ENCODE measurements around the gene NR2C1. TPM values are rescaled to one million over a fixed set of nuclear protein-coding genes. Genes with fewer than 3 reads are reported as not detected.

The NR2C1 gene
- total and polyA plus RNA-seq, 2 of the 8 experiments (the other 6 are each of a cell fraction or from before 2014, with no cell fraction given): 22.8 to 48.3 TPM

DNA sequence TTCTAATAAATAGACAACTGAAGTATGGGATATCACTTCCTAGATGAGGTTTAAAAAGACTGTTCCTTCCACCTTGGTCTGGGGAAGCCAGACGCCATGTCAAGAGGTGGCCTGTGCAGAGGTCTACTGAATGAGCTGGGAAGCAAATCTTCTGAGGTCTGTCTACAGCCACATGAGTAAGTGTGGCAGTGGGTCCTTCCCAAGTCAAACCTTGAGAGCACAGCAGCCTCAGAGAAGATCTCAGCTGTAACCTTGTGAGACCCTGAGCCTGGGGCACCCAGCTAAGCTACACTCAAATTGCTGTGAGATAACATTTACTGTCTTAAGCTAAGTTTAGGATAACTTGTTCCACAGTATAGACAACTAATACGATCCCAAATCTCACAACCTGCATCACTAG is 90.1 kb downstream of the NR2C1 start:
- no peak overlapping the region for H2AK5ac ChIP-seq (ENCODE audit: low read depth, low read length)
- no peaks in the 10 kb centered on the region for H3K79me2 ChIP-seq (ENCODE audit: control insufficient read depth in 1 of 2, insufficient read depth in 2 of 2, low read length in 2 of 2)
- no peak overlapping the region for H2BK12ac ChIP-seq (ENCODE audit: low read depth, low read length)
- POLR2A ChIA-PET (ENCODE audit: partially characterized antibody): interaction anchor here (1.8 to 4.3 kb wide), 3 partner anchors 8 to 20 kb away, joined by 6 to 18 read pairs (median 6); partner anchors contain the start of gene NDUFA12
- CTCF ChIA-PET (ENCODE audit: partially characterized antibody): interaction anchor here (0.6 to 3.2 kb wide), 4 partner anchors 10 to 50 kb away, joined by 3 to 12 read pairs (median 8); no protein-coding TSS in a partner anchor
- H3K36me3 ChIP-seq (ENCODE audit: control insufficient read depth in 2 of 4, insufficient read depth in 4 of 4, low read length in 3 of 4): no peaks in the 10 kb centered on the region
- TF ChIP-seq JUN (IDR thresholded peaks at IDR 0.05; ENCODE audit: low read depth, low read length): no peak
- TF ChIP-seq EGR1 (IDR thresholded peaks at IDR 0.05; ENCODE audit: borderline replicate concordance, low read depth, low read length): no peak
- TF ChIP-seq SIX5 (IDR thresholded peaks at IDR 0.05; ENCODE audit: low read depth, low read length): no peak
- no peak for TF ChIP-seq BRCA1 (IDR thresholded peaks at IDR 0.05; ENCODE audit: low read depth, low read length)
- no peak for TF ChIP-seq ZNF274 (IDR thresholded peaks at IDR 0.05; ENCODE audit: borderline replicate concordance, extremely low read depth, low read length)
- TF ChIP-seq MAFK (IDR thresholded peaks at IDR 0.05; ENCODE audit: low read depth, low read length): no peak
- TF ChIP-seq CBX5 (IDR thresholded peaks at IDR 0.05; ENCODE audit: low read depth, low read length): no peak
- TF ChIP-seq SP2 (IDR thresholded peaks at IDR 0.05; ENCODE audit: low read length): no peak
- no peak for TF ChIP-seq SIN3A (conservative IDR thresholded peaks at IDR 0.05 in 1 of 2, IDR thresholded peaks at IDR 0.05 in 1 of 2; ENCODE audit: low read depth in 1 of 2, low read length in 2 of 2)
- no peak overlapping the region for H2BK20ac ChIP-seq (ENCODE audit: low read length)
- DNase-seq (ENCODE audit: low read depth in 1 of 2, low spot score in 2 of 2) (no peak), FAIRE-seq (no peak)
- no peak overlapping the region for H2BK15ac ChIP-seq (ENCODE audit: low read length)
- no peak overlapping the region for H3K4me3 ChIP-seq (ENCODE audit: extremely low read depth in 1 of 4, insufficient read depth in 2 of 4, low read depth in 3 of 4, low read length in 4 of 4)
- peaks cover 0 to 6% (median 1%) of the 10 kb centered on the region in 4 experiments; a peak in 2 of 7 replicates for H3K4me1 ChIP-seq (replicated peaks in 1 of 4; ENCODE audit: control insufficient read depth in 3 of 4, insufficient read depth in 4 of 4, low read length in 3 of 4)
- no peak overlapping the region for H2BK5ac ChIP-seq (ENCODE audit: low read depth, low read length)
- no peak overlapping the region for H3K56ac ChIP-seq (replicated peaks; ENCODE audit: insufficient read length, low read depth, low read length)
- no peak overlapping the region for H3K14ac ChIP-seq (ENCODE audit: insufficient read length)
- H3K23ac ChIP-seq (ENCODE audit: insufficient read length): no peak overlapping the region
- H3K4ac ChIP-seq (replicated peaks; ENCODE audit: insufficient read length, low read depth, low read length): no peak overlapping the region
- H3K27ac ChIP-seq (ENCODE audit: low read depth, low read length): no peak overlapping the region
- H4K20me1 ChIP-seq (replicated peaks in 1 of 2; ENCODE audit: control insufficient read depth in 1 of 2, insufficient read depth in 2 of 2, low read length in 2 of 2): no peaks in the 10 kb centered on the region
- no peak overlapping the region for H2BK120ac ChIP-seq (replicated peaks; ENCODE audit: low read depth, low read length)
- H3K9ac ChIP-seq (replicated peaks in 1 of 4; ENCODE audit: extremely low read depth in 1 of 4, low read depth in 3 of 4, low read length in 3 of 4): no peak overlapping the region; a peak in 1 of 7 replicates
- no peaks in the 10 kb centered on the region for H3K23me2 ChIP-seq (ENCODE audit: low read depth, low read length)
- H3K4me2 ChIP-seq (ENCODE audit: insufficient read depth in 1 of 2, low read depth in 2 of 2, low read length in 2 of 2): no peak overlapping the region
- no peak overlapping the region for H4K5ac ChIP-seq (ENCODE audit: insufficient read length, low read depth, low read length)
- H3K18ac ChIP-seq (ENCODE audit: extremely low read depth, low read length): no peak overlapping the region
- H4K91ac ChIP-seq (replicated peaks; ENCODE audit: insufficient read length, low read length): no peak overlapping the region
- H3K79me1 ChIP-seq (ENCODE audit: low read depth, low read length): no peaks in the 10 kb centered on the region
- H3K27me3 ChIP-seq (replicated peaks in 1 of 4; ENCODE audit: control insufficient read depth in 3 of 4, extremely low read depth in 1 of 4, insufficient read depth in 3 of 4, low read length in 3 of 4): no peaks in the 10 kb centered on the region
- WGBS, 2 experiments (ENCODE audit: extremely low coverage in 1 of 2, insufficient coverage in 1 of 2, insufficient read length in 1 of 2, insufficient replicate concordance in 2 of 2, low coverage in 1 of 2, low lambda C conversion rate in 2 of 2, missing lambda C conversion rate in 1 of 2): 93% methylated on average over 2 of the region's 2 CpGs; no CpG with 5 or more reads in 1 of the 2 experiments
- no peaks in the 10 kb centered on the region for H3K9me3 ChIP-seq (ENCODE audit: insufficient read depth in 2 of 2, low read depth in 1 of 2, low read length in 1 of 2)
- H2AFZ ChIP-seq (ENCODE audit: low read length): no peak overlapping the region
- H4K8ac ChIP-seq (ENCODE audit: extremely low read depth, insufficient read depth, low read length): no peak overlapping the region
